T1000 (cell line): ENCODE data around the gene STRBP.

Experiments used
- DNase-seq: peaks from one replicate; lab custom pipeline; 2025; ENCODE audit warnings: mixed read lengths; lab: John Stamatoyannopoulos, UW

Gene STRBP

GRCh38 chr9:123131258-123131657 lies 137.1 kb downstream of the STRBP start:
- DNase-seq: no peak

- no peak for DNase-seq
These were observed 139.0 kb downstream of the STRBP start for GRCh38 chr9:123129423-123129822.

DNA sequence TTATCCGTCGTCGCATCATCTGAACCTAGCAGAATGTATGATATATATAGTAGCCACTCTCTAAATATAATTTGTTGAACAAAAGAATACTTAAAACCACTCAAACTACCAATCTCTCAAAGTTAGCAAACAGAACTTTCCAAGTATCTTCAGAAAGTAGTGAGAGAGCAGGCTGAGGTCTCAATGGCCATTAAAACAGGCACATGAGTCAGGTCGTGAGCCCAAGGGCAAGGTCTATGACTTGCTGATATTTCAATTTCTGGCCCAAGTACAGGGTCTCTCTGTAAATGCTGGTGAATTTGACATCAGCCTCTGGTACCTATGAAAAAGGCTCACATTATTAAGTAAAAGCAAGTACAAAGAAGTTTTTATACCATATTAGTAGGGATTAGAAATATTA lies 139.8 kb downstream of the STRBP start:
- DNase-seq: no peak

DNA sequence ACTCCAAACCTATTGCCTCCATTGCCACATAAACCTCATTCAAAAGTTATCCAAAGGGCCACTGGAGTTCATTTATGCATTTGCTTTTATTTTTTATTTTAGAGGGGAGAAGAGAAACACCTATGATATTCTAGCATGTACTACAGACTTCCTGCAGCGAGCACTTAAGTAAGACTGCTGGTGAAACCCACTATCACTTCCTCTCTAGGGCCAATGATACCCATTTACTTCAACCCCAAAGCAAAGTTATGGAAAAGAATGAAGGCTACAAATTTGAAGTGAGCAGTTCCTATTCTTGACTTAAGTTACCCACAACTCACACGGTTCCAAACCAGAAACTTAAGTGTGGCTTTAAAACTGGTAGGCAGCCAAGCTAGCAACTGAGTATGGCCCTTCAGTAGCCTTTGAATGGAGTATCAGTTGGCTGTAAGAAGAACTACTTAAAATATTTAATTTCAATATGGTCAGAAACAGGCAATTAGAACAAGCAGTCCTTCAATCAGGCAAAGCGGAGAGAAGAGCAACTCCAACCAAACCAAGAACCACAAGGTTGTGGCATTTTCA lies 140.8 kb downstream of the STRBP start:
- no peak for DNase-seq

GRCh38 chr9:123121457-123121856 lies 146.9 kb downstream of the STRBP start:
- DNase-seq: no peak

GRCh38 chr9:123120953-123121352 lies 147.4 kb downstream of the STRBP start:
- DNase-seq: no peak

- DNase-seq: no peak
These were observed 148.3 kb downstream of the STRBP start for GRCh38 chr9:123120131-123120530.

DNA sequence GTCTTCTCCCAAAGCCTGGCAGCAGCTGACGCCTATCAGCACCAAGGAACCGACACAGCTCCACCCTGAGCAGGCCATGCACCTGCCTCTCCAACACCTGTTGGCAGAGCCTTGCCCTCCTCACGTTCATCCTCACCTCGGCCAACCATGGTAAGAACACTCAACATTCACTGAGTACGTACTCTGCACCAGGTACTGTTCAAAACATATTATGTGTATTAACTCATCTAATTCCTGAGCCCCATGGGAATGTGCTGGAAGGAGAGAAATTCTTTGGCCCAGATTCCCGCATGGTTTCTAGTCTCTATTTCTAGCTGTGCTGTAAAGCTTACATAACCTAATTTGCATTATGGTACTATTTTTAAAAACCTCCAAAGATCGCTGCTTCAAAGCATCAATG lies 148.8 kb downstream of the STRBP start:
- DNase-seq: no peak

DNA sequence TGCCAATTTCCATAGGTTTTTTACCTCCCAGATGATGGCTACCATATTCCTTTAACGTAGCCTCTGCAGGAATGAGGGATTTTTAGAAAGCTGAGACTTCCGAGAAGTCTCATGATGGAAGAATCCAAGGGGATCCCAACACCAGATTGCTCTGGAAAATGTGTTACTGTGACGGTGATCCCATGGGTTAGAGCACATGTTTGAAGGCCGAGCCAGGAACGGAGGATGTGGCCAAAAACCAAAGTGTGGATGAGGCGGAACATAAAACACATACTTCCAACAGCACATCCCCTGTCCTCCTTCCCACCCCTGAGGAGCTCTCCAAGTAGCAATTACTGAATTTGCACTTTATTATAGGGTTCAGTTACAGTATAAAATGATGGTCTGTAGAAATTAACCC lies 152.3 kb downstream of the STRBP start:
- no peak for DNase-seq

DNA sequence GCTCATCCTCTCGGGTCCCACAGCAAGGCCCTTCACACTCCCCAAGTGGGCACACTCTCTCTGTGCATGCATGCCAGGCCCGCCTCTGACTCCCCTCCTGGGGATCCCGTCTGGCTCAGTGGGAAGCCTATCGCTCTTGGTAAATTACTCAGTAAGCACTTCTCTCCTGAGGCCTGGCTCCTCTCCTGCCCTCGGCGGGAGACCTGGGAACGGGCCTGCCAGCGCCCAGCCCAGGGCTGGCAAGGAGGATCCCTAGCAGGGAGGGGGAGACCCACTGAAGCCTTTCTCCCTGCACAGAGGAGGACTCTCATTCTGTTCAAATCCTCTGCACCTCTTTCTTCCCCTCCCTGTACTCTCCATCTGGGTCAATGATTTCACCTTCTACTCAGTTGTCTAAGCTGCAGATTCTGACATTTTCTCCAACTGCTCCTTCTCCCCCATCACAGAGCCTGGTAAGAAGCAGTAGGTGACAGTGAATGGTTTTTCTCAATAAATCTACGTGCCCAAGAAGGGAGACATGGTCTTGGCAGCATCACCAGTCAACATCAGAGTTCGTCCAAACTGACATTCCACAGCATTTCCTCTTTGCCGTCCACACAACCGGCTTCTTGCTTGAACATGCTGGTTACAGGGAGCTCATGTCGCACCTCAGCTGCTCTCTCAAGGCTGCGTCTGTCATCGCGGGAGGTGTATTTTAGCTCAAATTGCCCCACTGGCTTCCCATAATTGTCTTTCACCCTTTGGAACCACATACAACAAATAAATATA lies 153.1 kb downstream of the STRBP start:
- DNase-seq: no peak

GRCh38 chr9:123113185-123113584 lies 155.2 kb downstream of the STRBP start:
- no peak for DNase-seq

GRCh38 chr9:123112015-123112975 lies 156.1 kb downstream of the STRBP start:
- DNase-seq: no peak

DNA sequence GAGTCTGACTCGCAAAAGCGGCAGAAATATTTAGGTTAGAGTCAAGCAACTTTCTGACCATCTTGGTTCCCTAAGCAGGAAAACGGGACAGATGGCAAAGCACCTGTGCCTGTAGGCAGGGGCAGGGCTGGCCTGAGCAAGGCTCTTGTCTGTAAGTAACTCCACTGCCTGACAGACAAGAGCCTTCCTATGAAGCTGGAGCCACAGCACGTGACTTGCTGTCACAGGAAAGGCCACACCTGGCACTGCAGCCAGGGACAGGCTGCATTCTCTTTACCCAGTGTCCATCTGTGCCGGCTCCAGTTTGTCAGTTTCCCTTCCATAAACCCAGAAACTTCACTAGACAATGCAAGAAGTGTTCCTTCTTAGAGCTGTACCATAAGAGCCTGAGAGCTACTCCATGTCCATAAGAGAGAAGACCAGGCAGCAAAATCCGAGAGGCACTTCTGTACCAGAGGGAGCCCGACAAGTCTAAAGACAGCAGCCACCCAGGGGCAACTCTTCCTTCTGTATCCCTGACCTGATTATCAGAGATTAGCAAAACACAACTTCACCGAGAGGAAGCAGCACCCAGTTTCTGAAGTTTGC lies 156.9 kb downstream of the STRBP start:
- DNase-seq: no peak

DNA sequence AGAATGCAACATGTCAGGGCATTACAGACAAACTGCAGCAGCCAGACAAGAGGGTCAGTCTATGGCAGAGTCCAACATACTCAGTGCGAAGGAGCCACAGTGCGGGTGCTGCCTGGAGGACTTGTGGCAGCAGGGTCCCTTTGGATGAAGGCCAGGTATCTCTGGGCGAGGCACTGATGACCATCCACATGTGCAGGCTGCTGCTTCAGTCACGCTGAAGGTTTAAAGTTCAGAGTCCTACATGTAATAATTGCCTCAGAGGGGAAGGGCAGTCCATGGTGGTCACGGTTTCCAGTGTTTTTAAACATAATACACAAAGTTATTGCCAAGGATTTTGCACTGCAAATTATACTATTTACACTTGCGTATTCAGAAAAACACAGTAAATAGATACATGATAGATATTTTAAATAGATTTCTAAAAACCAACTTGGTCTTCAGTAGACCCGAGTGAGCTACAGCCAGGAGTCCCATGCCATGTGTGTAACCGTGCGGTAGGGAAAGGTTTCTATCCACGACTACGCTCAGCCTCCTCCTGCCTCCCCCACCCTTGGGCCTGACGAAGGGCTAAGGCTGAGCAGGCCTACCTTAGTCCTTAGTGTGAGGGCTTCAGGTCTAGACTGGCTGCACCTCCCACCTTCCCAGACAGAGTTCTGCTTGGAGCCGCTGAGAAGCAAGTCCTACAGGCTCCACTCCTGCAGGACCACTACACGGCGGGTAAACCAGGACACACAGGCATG lies 158.7 kb downstream of the STRBP start:
- no peak for DNase-seq

DNA sequence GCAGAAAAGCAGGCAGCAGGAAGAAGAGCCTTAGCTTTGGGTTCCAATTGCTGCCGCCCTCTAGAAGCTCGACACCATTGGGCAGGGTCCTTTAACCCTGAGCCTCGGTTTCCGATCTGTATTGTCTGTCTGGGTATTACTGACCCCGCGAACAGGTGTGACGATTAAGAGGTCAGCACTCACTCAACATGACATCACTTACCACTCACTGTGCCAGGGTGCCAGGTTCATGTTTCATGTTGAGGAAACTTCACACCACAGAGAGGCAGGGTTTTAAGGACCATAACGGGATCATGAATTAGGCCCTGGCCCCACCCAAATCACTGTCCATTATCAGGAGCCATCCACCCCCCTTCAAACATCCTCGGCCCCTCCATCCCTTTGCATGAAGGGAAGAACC lies 159.4 kb downstream of the STRBP start:
- no peak for DNase-seq

DNA sequence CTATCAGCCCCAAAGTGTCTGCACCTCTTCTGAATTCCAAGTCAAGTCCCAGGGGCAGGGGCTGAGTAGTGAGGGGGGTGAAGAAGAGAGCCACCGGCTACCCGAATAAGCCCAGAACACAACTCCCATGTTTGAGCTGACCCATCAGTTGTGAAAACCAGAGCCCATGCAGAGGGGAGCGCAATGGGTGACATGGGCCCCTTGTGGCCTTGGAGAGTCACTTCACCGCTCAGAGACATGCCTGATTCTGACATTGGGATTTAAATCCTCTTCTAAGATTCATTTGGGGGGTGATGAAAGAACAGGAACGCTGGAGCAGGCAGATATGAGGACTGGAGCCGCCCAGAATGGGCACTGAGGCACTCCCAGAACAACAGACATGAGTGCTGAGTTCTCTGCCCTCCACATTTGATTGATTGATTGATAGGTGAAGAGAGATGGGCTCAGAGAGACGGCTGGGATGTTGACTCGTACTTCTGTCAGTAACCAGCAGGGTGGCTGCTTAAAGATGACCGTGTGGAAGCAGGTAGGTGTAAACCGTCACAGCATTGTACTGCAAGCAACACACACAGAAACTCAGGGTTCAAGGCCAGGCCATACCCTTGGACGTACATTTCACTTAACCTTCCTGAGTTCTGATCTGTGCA lies 160.6 kb downstream of the STRBP start:
- no peak for DNase-seq

DNA sequence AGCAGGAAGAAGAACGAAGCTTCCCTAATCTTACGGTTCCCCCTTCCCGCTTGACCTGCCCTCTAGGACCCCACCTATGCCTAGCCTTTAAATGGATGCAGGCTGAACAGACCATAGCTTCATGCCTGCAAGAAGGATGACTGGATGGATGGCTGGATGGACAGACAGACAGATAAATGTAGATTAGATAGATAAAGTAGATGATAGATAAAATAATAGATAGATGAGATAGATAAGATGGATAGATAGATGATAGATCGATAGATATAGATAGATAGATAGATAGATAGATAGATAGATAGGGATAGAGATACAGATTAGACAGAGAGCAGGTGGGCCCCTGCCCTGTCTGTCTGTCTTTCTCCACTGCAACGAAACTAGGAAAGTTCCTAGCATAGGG lies 162.9 kb downstream of the STRBP start:
- DNase-seq: no peak

GRCh38 chr9:123104807-123105206 lies 163.6 kb downstream of the STRBP start:
- no peak for DNase-seq

DNA sequence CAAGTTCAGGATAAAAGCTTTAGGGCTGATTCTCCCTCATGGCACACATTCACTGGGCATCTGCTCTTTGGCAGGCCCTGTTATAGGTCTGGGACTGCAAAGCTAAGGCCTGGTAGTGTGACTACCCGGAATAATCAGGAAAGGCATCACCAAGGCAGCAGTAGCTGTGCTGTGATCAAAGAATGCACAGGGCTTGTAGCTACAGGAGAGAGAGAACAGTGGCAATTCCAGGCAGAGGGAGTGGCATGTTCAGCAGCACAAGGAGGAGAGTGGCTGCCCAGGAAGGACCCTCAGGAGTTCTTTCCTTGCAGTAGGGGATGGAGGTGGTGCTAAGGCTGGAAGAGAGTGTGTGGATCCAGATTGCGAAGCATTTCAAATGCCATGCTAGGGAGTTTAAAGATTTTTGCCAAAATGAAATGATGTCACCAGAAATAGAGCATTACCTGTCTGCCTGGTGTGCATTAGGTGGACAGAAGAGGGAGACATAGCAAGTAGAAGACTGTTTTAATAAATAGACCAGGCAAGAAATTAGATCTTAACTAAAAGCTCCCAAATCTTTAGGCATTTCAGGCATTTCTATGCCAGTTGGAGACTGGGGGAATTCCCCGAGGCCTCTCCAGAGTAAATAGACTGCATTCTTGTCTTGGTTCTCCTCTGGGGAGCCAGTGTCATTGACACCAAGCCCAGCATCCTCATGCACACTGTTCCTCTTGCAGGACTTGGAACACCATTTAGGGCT lies 165.8 kb downstream of the STRBP start:
- no peak for DNase-seq

GRCh38 chr9:123099548-123099947 lies 168.8 kb downstream of the STRBP start:
- DNase-seq: no peak
